Activated CD4-positive, alpha-beta T cell treated with anti-CD3 and anti-CD28 coated beads, Interleukin-2, Interleukin-6, amounts not matched to agents 100 ng/mL and 50 ng/mL, durations not matched to agents 16 hours and 8 hours (primary cell): Measurements from ENCODE around the gene GATM.

Experiments used
- DNase-seq: peaks from one replicate; pipeline ENCODE4 v3.0.0-alpha.2; 2020

Gene GATM

GRCh38 chr15:45378149-45378912 lies at the start of gene GATM:
GATM (minus strand) TSS chr15:45378544; CDS start chr15:45378453, 91 bp downstream.
- peak; percentile 30 for DNase-seq

DNA sequence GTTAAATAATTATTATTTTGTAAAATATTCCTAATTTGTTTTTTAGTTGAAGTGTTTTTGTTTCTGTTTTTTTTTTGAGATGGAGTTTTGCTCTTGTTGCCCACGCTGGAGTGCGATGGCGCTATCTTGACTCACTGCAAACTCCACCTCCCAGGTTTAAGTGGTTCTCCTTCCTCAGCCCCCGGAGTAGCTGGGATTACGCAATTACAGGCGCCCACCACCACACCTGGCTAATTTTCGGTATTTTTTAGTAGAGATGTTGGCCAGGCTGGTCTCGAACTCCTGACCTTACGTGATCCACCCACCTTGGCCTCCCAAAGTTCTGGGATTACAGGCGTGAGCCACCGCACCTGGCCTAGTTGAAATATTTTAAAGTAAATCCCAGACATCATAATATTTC lies 48.7 kb upstream of the GATM start:
- no peak for DNase-seq

GRCh38 chr15:45425135-45425534 lies 46.8 kb upstream of the GATM start:
- no peak for DNase-seq

- DNase-seq: no peak
Observed at GRCh38 chr15:45424429-45424828, 46.1 kb upstream of the GATM start.

GRCh38 chr15:45417303-45417950 lies 39.1 kb upstream of the GATM start:
- DNase-seq: no peak

- DNase-seq: no peak
Observed at GRCh38 chr15:45414215-45414885, 36.0 kb upstream of the GATM start.

DNA sequence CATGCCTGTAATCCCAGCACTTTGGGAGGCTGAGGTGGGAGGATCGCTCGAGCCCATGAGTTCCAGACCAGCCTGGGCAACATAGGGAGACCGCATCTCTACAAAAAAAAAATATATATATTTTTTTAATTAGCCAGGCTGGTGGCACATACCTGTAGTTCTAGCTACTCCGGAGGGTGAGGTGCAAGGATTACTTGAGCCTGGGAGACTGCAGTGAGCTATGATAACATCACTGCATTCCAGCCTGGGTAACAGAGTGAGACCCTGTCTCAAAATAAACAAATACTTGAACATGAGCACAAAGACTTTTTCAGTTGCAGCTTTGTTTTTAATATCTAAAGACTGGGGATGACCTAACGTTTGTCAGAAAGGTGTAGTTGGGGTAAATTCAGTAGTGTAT lies 31.3 kb upstream of the GATM start:
- DNase-seq: no peak

DNA sequence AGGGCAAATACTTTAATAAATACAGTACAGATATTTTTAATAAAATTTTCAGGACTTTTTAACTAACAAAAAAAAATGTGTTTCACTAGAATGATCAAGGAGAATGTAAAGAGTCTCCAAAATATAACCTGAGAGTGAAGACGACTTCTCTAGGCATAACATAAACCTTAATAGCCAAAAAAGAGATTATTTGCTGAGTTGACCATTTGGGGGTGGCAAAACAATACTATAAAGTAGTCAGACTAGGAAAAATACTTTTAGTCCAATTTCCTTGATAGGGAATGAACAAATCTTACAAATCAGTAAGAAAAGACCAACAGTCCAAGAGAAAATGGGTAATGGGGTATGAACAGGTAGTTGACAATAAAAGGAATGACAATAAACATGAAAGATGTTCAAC lies 29.4 kb upstream of the GATM start:
- DNase-seq: no peak

GRCh38 chr15:45402955-45403877 lies 24.9 kb upstream of the GATM start:
- peak; percentile 48 for DNase-seq

DNA sequence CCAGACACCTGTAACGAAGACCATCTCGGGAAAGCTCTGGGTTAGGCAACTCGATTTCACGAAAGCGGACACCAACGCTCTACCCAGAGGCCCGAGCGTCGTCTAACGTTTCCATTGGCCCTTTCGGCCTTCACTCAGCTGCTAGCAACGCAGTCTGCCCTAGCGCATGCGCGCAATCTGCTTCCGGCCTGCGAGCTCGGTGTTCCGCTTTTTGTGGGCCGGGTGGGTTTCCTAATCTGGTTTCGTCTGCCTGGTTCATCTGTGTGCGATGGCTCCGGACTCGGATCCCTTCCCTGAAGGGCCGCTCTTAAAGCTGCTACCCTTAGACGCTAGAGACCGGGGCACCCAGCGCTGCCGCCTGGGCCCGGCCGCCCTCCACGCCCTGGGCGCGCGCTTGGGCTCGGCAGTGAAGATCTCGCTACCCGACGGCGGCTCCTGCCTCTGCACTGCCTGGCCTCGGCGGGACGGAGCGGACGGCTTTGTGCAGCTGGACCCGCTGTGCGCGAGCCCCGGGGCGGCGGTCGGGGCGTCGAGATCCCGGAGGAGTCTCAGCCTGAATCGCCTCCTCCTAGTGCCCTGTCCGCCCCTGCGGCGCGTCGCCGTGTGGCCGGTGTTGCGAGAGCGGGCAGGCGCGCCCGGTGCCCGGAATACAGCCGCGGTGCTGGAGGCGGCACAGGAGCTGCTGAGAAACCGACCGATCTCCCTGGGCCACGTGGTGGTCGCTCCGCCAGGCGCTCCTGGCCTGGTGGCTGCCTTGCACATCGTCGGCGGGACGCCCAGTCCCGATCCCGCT lies 24.0 kb upstream of the GATM start:
- peak; percentile 98 for DNase-seq

GRCh38 chr15:45401665-45402161 lies 23.4 kb upstream of the GATM start:
- DNase-seq: no peak

DNA sequence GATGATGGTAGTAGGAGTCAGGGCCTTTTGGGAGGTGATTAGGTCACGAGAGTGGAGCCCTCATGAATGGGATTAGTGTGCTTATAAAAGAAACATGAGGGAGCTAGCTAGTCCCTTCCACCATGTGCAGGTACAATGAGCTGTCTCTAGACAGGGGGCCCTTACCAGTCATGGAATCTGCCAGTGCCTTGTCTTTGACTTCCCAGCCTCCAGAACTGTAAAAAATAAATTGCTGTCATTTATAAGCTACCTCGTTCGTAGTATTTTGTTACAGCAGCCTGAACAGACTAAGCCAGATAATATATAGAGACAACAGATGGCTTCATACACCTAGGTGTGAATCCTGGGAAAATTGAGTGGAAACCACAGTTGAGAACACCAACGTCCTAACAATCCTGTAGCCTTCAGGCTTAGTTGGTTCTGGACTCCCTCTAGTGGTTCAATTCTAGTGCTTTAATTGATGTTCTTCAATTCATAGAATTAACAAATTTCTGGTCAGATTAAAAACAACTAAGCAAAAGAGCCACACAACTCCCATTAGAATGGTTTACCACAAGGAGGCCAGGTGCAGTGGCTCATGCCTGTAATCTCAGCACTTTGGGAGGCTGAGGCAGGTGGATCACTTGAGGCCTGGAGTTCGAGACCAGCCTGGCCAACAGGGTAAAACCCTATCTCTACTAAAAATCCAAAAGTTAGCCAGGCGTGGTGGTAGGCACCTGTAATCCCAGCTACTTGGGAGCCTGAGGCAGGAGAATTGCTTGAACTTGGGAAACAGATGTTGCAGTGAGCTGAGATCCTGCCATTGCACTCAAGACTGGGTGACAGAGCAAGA lies 21.3 kb upstream of the GATM start:
- DNase-seq: peak; percentile 55

- no peak for DNase-seq
Observed at GRCh38 chr15:45397116-45397665, 18.8 kb upstream of the GATM start.

DNA sequence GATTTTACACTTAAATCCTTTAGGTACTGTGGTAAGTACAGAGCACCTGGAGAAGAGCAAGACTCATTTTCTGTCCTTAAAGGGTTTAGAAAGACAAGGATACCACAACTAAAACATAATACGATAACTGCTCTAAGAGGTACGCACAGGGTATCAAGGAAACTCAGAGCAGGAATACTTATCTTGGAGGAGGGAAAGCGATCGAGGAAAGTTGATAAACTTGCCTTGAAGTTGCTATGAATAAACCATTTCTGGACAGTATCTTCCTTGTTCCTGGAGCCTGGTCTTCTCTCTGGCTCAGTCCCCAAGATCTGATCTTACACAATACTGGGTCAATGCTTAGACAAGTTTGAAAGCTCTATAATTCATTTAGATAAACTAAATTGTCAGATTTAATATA lies 17.6 kb upstream of the GATM start:
- DNase-seq: no peak

- no peak for DNase-seq
Observed at GRCh38 chr15:45394681-45395080, 16.3 kb upstream of the GATM start.

- DNase-seq: no peak
Observed at GRCh38 chr15:45393851-45394250, 15.5 kb upstream of the GATM start.

GRCh38 chr15:45392584-45392855 lies 14.2 kb upstream of the GATM start:
- DNase-seq: no peak

GRCh38 chr15:45391746-45392583 lies 13.6 kb upstream of the GATM start:
- DNase-seq: no peak

DNA sequence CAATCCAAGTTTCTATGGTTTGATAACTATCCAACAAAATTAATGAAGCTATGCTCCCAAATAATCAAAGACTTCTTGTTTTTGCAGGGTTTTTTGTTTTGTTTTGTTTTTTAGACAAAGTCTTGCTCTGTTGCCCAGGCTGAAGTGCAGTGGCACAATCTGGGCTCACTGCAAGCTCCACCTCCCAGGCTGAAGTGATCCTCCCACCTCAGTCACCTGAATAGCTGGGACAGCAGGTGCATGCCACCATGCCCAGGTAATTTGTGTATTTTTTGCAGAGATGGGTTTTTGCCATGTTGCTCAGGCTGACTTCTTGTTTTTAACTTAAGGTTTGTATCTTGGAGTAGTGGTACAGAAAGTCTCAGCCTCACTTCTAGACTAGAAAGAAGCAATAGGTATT lies 11.0 kb upstream of the GATM start:
- DNase-seq: no peak
